Posterior cingulate gyrus (tissue), 11 donors: ENCODE data around the gene PRKCE.

Experiments used
- DNase-seq, 10 donors: peaks; one replicate each; pipeline versions ENCODE4 v3.0.0 to v3.0.0-alpha.2; 2020 to 2021; ENCODE audit warnings: mixed read lengths in 3 of 10
- intact Hi-C: fragments of 100-400 bp; cut with DNase I; formaldehyde crosslinking; loops from one replicate; pipeline ENCODE4 v1.15.1; 2023

Gene PRKCE

DNA sequence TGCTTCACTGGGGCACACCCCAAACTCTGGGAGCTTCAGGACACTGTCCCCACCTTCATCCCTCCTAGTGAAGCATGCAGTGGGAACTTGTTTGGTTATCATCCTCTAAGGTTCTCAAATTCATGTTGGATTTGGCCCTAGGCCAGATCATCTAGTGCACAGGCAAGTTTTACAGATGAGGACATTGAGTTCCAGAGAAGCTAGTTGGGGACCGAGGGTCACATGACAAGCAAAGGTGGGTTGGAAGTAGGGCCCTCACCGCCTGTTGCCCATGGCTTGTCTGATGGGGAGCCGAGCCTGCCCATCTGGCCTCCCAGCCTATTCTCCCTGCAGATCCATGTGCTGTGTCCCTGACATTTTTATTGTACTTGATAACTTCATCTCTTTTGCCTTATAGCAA lies 2.8 kb downstream of the PRKCE start:
- no peak for DNase-seq
- intact Hi-C loops, result loop anchor here (10.0 kb wide), 1 partner anchor 51 kb away; no protein-coding TSS in a partner anchor

DNA sequence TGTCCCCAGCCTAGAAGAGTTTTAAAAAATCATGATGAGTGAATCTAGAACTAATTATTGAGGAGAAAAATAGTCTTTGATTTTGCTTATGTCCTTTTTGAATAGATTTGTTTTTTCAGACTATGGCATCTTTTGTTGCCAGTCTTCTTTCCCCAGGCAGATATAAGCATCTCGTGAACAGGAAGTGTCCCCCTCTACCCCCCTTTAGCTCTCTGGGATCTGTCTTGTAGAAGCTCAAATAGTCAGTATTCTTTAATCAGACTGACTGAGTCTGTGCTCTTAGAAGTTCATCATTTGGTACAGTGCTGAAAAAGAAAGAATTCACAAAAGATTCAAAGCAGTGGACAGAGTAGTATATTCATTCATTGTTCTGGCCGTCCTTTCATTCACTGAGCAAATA lies 10.4 kb downstream of the PRKCE start:
- intact Hi-C loops, result no loop called here

DNA sequence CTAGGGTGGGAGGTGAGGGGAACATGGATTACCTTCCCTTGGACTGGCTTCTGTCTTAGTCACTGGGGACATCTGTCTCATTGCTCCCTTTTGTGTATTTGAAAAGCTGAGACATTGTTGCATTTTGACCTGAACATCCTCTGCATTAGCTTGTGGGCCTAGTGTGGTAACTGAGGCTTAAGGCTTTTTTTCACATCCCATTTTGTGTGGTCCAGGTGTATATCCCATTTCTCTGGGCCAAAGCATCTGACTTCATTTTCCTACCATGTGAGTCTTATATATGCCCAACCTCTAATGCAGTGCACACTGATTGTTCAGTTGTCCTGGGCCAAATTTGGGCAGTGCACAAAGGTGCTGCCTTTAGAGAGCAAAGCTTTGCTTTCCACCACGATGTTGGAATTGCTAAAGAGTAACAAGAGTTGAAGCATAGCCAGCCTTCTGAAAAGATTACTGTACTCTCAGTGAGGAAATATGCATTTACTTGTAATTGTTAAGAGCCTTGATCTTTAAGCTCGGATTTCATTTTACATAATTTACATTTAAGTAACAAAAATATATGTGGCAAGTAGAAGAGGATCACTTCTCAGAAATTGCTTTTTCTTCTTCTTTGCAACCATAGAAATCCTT lies 13.3 kb downstream of the PRKCE start:
- DNase-seq, result no peak
- intact Hi-C loops, result no loop called here

More for the DNA sequence above, 10.4 kb downstream of the PRKCE start:
- no peak for DNase-seq

DNA sequence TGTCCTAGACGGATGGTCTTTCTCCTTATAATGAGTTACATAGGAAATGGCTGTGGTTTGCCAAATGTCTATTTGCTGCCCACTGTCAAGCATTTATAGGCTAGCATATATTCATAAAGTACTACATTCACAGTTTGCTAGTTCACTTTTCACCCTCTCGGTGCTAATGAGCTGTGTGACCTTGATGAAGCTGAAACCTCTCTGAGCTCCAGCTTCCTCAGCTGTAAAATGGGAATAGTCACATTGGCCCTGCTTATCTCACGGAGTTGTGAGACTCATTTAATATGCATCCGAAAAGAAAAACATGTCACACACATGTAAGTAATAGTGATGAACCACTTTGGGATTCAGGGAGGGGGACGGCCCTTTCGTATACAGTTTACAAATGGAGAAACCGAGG lies 17.0 kb downstream of the PRKCE start:
- intact Hi-C loops, result no loop called here
- no peak for DNase-seq

DNA sequence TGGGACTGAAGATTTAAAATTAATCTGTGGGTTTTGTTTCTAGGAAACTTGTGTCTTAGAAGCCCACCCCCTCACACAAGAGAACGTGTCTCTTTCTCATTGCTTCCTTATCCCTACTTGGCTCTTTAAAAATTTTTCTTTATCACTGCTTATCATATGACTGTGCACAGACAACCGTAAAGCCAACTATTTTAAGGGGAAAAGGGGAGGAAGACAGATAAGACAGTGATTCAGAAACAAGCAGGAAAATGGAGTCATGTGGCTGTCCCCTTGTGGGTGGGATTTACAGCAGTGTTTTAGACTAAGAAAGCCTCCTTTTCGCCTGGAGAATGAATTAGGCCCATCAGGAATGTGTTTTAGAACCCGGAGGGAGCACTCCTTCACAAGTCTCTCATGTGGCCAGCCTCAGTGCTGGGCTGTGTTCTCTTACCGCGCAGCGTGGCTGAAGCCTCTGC lies 17.6 kb downstream of the PRKCE start:
- intact Hi-C loops, result no loop called here
- DNase-seq, result no peak

DNA sequence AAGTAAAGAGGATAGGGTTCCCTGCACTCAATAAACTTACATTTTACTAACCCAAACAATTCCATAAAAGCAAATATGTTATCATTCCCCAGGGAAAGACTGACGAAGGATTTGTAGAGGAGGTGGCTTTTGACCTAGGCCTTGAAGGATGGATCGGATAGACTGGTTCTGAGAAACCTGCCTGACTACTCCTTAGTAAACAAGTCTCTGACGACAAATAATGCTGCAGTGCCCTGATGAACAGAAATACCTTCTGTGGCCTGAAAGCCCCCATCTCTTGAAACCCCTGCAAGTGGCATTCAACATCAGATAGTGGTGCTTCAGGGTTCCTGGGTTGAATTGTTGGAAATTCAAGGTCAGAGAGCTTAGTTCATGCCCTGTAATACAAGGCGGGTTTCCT lies 19.2 kb downstream of the PRKCE start:
- no peak for DNase-seq
- intact Hi-C loops, result no loop called here

DNA sequence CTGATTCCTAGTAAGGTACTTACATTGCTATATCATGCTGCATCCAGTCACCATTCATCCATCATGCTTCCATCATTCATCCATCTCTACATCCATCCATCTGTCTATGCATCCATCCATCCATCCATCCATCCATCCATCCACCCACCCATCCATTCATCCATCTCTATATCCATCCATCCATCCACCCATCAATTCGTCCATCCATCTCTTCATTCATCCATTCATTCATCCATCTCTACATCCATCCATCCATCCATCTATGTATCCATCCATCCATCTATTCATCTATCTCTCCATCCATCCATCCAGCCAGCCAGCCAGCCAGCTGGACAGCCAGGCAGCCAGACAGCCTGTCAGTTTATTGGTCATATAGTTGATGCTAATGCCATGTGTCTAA lies 20.7 kb downstream of the PRKCE start:
- intact Hi-C loops, result no loop called here
- no peak for DNase-seq

DNA sequence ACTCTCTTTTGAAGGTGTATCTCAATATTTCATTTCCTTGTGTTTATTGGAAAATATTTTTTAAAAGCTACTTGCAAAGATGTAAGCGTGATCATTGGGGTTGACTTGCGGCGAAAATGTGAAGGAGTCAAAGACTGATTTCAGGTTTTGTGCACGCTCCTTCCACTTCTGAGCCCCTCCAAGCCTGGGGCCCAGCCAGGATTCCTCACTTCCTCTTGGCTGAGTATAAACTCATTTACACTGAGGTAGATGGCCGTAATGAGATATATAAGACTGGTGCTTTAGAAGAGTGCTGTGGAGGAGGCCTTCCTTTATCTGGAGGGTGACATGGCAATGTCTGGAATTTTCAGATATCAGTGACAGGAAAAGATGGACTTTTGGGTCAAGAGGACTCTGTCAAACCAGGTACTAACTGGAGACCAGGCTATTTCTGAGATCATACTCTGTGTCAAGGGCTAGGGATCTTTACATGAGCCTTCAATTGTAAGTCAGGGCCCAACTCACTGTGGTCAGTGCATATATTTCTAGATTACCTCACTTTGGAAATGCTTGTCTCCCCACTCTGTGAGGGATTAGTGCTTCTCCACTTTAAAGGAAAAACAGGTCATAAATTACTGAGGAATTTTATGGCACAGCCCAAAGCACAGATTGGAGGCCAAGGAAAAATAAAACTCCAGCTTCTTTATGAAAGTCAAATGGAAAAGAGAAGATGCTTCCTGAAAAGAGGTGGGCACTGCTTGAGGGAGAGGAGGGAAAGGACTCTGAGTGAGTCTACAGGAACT lies 22.8 kb downstream of the PRKCE start:
- intact Hi-C loops, result no loop called here
- no peak for DNase-seq

DNA sequence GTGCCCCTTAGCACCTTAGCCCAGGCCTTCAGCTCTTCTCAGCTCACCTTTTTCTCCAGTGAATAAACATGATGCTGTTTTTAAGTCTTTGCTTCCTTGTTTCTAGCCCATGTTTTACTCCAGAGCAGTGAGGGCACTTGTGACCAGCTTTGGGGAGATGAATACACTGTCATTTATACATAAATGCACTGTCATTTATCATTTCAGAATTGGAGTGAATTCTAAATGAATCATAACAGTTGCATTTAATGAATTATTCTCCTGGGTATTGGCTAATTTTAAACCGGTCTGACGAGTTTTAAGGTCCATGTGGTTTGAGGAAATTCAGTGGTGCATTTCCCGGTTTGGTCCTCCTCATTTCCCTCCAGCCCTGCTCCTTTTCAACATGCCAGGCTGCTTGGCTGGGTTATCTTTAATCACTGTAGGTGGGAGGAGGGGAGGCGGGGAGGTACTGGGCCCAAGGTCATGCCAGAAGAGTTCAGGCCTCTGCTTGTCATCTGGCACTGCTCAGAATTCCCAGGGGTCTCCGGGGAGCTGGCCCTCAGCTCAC lies 23.9 kb downstream of the PRKCE start:
- intact Hi-C loops, result no loop called here
- no peak for DNase-seq

DNA sequence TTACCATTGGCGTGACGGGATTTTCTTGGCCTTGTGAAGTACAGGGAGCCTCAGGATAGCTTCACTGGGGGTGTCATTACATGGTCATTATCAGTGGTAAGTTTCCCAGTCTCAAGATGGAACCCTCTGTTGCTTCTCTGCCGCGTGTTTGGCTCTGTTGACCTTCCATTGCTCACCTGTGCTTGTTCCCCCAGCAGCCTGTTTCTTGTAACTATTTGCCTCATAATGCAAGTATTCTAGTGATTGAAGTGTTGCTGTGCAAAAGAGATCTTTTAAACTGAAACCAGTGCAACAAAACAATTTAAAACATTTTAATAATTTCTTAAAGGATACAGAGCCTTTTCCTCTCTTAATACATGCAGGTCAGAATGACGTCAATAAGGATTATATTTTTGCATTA lies 24.6 kb downstream of the PRKCE start:
- intact Hi-C loops, result no loop called here

DNA sequence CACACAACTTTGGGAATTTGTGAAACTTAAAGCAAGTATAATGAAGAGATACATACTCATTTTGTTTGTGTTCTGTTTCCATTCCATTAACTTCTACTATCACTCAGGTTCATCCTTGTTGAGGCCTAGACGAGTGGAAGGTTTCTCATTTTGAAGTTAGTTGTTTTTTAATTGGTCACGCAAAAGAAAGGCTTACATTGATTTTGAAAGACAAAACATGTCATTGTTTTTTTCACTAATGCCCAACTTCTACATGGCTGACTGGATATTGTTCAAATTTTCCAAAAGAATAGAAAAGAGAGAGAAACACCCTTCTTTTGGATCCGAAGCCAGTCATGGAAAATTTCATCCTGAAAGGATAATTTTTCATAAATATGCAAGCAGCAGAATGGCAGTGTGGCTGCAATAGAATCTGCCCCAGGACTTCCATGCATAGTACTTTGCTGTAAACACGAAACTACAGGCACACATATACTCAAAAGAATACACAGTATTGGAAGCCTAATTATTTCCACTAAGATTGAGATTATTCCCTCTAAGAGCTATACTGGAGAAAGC lies 27.4 kb downstream of the PRKCE start:
- no peak for DNase-seq
- intact Hi-C loops, result no loop called here

More for the DNA sequence above, 24.6 kb downstream of the PRKCE start:
- DNase-seq, result no peak

DNA sequence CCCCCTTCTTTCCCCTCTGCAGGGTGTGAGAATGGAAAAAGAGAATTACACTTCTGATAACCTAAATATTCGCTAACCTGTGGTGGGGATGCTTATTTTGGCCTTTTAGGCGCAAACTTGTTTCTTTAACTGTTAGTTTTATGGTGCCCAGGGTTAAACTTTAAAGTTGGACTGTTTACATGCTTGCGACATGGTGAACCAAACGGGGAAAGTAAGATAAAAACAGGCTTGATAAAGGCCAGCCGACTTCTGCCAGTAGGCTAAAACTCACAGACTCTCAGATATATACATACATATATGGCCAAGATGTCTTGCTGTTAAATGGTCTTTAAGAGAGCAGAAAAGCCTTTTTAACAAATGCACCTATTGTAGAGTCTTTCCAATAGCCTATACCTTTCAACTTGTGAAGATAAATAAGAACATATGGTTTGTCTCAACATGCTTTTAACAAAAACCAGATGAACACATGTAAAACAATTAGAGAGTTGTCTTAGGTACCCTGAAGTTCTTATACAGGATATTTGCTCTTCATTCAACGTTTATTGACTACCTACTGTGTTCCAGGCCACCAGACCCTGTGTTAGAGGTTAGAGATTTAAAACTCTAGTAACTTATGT lies 29.0 kb downstream of the PRKCE start:
- intact Hi-C loops, result no loop called here
- DNase-seq, result no peak

DNA sequence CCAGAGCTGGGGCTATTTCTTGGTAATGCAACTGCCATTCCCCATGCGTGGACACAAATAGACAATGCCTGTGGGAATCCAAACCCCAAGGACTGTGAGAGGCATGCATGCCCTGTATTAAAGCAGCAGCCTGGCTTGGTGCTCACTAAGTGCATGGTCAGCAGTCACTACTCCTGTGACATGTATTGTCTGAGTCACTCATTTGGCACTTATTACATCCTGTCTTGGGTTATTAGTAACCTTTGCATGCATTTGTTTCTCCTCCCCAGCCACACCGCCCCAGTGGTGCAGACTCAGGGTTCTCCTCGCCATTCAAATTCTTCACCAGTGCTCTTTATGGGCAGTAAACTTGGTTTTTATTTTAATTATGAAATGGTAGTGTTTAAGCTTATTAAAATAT lies 30.2 kb downstream of the PRKCE start:
- DNase-seq, result no peak
- intact Hi-C loops, result no loop called here

DNA sequence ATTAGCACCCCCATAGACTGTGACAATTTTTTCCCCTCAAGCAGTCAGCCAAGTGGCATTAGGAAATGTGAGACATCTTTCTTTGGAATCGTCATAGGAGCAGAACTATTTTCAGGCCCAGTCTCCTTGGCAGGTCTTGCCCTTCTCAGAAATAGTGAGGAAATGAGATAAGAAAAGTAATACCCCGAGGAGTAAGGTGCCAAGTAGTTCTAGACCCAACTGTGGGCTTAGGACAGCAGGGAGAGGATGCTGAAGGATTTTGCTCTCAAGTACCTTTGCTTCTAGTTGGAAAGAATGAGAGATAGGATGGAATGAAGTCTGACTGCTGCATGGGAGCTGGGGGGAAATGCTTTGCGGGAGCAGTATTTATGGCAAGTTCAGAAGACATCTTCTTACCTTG lies 31.8 kb downstream of the PRKCE start:
- intact Hi-C loops, result no loop called here
- DNase-seq, result no peak

DNA sequence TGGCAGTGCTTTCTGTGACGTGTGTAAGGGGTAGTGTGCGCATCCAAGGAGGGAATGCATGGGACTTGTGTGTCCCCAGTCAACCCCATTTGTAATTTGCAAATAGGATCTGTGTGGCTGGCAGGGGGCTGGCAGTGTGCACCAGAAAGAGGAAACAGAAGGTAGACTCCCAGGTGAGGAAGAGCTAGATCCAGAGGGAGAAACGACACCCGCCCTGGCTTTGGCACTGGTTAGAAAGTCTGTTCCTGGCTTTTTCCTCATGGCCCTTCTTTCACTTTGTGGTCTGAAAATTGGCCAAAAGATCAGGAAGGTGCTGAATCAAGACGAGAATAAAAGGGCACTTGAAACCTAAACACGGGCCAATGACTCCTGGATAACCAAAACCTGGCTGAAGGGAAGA lies 33.3 kb downstream of the PRKCE start:
- intact Hi-C loops, result no loop called here
- no peak for DNase-seq

DNA sequence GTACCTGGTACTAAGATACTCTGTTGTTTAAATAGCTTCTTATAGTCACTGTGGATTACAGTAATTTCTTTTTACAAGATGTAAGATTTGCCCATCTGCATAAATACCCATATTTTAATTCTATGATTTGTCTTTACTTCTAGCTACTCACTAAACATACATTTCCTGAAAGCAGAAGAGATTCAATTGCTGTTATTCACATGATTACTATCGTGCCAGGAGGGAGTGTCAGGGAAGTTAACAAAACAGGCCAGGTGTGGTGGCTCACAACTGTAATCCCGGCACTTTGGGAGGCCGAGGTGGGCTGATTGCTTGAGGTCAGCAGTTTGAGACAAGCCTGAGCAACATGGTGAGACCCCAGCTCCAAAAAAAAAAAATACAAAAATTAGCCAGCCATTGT lies 33.8 kb downstream of the PRKCE start:
- intact Hi-C loops, result no loop called here

DNA sequence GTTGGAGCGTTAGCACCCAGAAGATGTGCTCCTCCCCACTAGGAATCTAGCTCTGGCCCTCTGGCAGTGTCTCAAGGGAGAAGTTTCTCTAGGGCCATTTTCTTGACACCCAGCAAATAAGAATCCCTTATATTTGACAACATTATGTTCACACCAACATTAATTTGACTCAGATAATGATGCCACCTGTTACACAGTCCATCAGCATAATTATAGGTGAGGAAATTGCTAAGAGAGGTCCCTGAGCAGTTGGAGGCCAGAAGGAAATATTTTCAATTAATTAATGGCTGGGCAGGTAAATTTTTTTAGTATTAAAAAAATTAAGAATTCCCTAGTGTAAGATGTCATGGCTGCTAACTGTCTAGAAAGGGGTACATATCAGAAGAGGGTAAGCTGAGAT lies 36.5 kb downstream of the PRKCE start:
- intact Hi-C loops, result no loop called here
- DNase-seq, result no peak

More for the DNA sequence above, 33.8 kb downstream of the PRKCE start:
- no peak for DNase-seq

DNA sequence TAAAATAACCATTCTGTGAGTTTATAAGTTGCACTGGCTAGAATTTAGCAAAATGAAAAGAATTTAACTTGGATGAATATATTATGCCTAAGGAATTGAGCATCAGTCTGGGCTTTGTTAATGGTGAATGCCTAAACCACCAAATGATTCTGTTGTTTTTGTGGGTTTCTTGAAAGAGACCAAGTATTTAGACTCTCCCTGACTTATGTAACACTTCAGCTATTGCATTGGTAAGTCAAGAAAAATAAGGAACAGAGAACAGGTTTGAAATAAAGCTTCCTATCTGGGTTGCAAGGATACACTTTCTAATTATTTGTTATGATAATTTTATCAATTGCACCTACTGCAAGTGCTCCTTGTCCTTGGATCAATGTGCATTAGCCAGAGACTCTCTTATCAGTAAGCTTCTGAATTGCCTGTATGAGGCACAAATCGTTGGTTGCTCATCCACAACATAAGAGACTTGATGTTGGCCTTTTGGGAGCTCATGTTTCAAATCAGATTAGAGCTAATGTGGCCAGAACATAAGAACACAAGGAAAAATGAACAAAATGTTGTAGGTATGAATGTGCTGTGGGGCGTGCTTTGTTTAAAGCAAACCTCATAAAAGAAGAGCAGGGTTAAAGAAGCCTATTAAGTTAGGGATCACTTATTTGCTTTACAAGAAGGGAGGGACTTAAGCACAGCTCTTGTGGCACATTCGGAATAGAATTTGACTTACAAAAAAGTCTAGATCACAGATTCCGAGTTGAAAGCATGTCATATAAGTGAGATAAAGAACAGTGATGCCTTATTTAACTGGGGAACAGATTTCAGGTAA lies 37.2 kb downstream of the PRKCE start:
- no peak for DNase-seq
- intact Hi-C loops, result no loop called here

DNA sequence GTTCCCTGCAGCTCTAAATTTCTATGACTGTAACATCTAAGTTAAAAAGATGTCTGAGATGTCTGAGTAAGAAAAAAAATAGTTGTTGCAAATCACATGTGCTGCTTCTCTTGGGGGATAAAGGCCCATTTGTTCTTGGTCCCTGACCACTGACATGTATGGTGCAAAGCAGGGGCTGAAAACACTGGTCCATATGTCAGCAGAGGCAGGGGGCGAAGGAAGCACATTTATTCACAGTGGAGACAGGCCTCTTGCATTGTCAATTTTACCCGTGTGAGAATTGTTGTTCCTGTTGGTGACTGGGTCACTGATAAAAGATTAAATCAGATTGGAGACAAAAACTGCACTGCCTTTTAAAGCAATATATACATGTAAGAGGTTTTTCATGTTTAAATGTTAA lies 38.8 kb downstream of the PRKCE start:
- DNase-seq, result no peak
- intact Hi-C loops, result loop anchor here (10.0 kb wide), 1 partner anchor 75 kb away; no protein-coding TSS in a partner anchor
